Measurements from ENCODE around the gene KIF20B.
"Not testable (repeated sequence)": the region's sequence is repeated elsewhere in the genome, so short reads cannot be mapped to it uniquely, and the experiment has no call there.

Gene KIF20B

GRCh38 chr10:89692416-89692815 is 9.0 kb upstream of the KIF20B start:
- no peak for DNase-seq

GRCh38 chr10:89693176-89693575 is 8.2 kb upstream of the KIF20B start:
- DNase-seq, result no peak

- no peak for DNase-seq
Observed at GRCh38 chr10:89695307-89695706, 6.1 kb upstream of the KIF20B start.

- no peak for DNase-seq
Observed at GRCh38 chr10:89697946-89698345, 3.4 kb upstream of the KIF20B start.

GRCh38 chr10:89699581-89700064 is 1.8 kb upstream of the KIF20B start:
- DNase-seq, result no peak

- no peak for DNase-seq
Observed at GRCh38 chr10:89700923-89701241, 508 bp upstream of the KIF20B start.

GRCh38 chr10:89702121-89702480 is 711 bp downstream of the KIF20B start:
- DNase-seq, result no peak

GRCh38 chr10:89705466-89705865 is 4.1 kb downstream of the KIF20B start:
- DNase-seq, result no peak

- DNase-seq, result no peak
Observed at GRCh38 chr10:89706011-89706410, 4.6 kb downstream of the KIF20B start.

GRCh38 chr10:89707372-89707771 is 6.0 kb downstream of the KIF20B start:
- no peak for DNase-seq

GRCh38 chr10:89710753-89711152 is 9.4 kb downstream of the KIF20B start:
- peak; percentile 10 for DNase-seq

- no peak for DNase-seq
Observed at GRCh38 chr10:89734616-89735015, 33.2 kb downstream of the KIF20B start.

- DNase-seq, result no peak
Observed at GRCh38 chr10:89738551-89739209, 37.3 kb downstream of the KIF20B start.

- no peak for DNase-seq
Observed at GRCh38 chr10:89741126-89741762, 39.9 kb downstream of the KIF20B start.

GRCh38 chr10:89744026-89744425 is 42.6 kb downstream of the KIF20B start:
- peak; percentile 61 for DNase-seq

GRCh38 chr10:89745903-89746302 is 44.5 kb downstream of the KIF20B start:
- no peak for DNase-seq

GRCh38 chr10:89750441-89750840 is 49.1 kb downstream of the KIF20B start:
- no peak for DNase-seq

- DNase-seq, result no peak
Observed at GRCh38 chr10:89755374-89755773, 54.0 kb downstream of the KIF20B start.

GRCh38 chr10:89759531-89759930 is 58.1 kb downstream of the KIF20B start:
- DNase-seq, result no peak

- not testable (repeated sequence) for DNase-seq
Observed at GRCh38 chr10:89763671-89764070, 62.3 kb downstream of the KIF20B start.

GRCh38 chr10:89771684-89772083 is 70.3 kb downstream of the KIF20B start:
- no peak for DNase-seq

GRCh38 chr10:89773081-89773480 is 71.7 kb downstream of the KIF20B start:
- DNase-seq, result no peak

- no peak for DNase-seq
Observed at GRCh38 chr10:89776665-89777064, 75.3 kb downstream of the KIF20B start.

GRCh38 chr10:89782470-89782869 is 81.1 kb downstream of the KIF20B start:
- no peak for DNase-seq

GRCh38 chr10:89783406-89783805 is 82.0 kb downstream of the KIF20B start:
- DNase-seq, result peak; percentile 8

Data from fibroblast of skin of abdomen (primary cell).